Measurements from ENCODE around the gene VAMP7.
"Not testable (repeated sequence)": the region's sequence is repeated elsewhere in the genome, so short reads cannot be mapped to it uniquely, and the experiment has no call there.

VAMP7 gene

GRCh38 chrX:155983326-155983725 is 102.2 kb downstream of the VAMP7 start:
- Histone ChIP-seq H3K27ac (replicated peaks) (no peak overlapping the region), H3K27me3 (ENCODE audit: insufficient read depth, poor library complexity, severe bottlenecking) (no peaks in the 10 kb centered on the region), H3K4me3 (replicated peaks; ENCODE audit: insufficient read depth, low read length) (no peak overlapping the region)
- DNase-seq (ENCODE audit: low read depth in 1 of 2, low spot score in 1 of 2) = no peak
- TF ChIP-seq GABPA (IDR thresholded peaks at IDR 0.05; ENCODE audit: low read depth) = no peak

- Histone ChIP-seq H3K4me3 (replicated peaks; ENCODE audit: insufficient read depth, low read length) (no peak overlapping the region), H3K27ac (replicated peaks) (no peak overlapping the region), H3K27me3 (ENCODE audit: insufficient read depth, poor library complexity, severe bottlenecking) (no peaks in the 10 kb centered on the region)
- DNase-seq (ENCODE audit: low read depth in 1 of 2, low spot score in 1 of 2) = no peak
- TF ChIP-seq POLR2AphosphoS5 (IDR thresholded peaks at IDR 0.05; ENCODE audit: low read depth) (no peak), REST (IDR thresholded peaks at IDR 0.05; ENCODE audit: insufficient replicate concordance, low read depth) (no peak), SPI1 (IDR thresholded peaks at IDR 0.05; ENCODE audit: borderline replicate concordance, low read depth) (no peak), CTCF (IDR thresholded peaks at IDR 0.05; ENCODE audit: insufficient read depth, low read length) (no peak), GABPA (IDR thresholded peaks at IDR 0.05; ENCODE audit: low read depth) (no peak)
Measured at GRCh38 chrX:155985208-155985607, 104.1 kb downstream of the VAMP7 start.

GRCh38 chrX:155986995-155987394 is 105.8 kb downstream of the VAMP7 start:
- not testable (repeated sequence) for DNase-seq (ENCODE audit: low read depth in 1 of 2, low spot score in 1 of 2); H3K27ac ChIP-seq (replicated peaks)

GRCh38 chrX:155988859-155989258 is 107.7 kb downstream of the VAMP7 start:
- Histone ChIP-seq H3K4me3 (replicated peaks; ENCODE audit: insufficient read depth, low read length) (no peak overlapping the region), H3K27me3 (ENCODE audit: insufficient read depth, poor library complexity, severe bottlenecking) (no peaks in the 10 kb centered on the region), H3K27ac (replicated peaks) (no peak overlapping the region)
- TF ChIP-seq SPI1 (IDR thresholded peaks at IDR 0.05; ENCODE audit: borderline replicate concordance, low read depth) (no peak), POLR2AphosphoS5 (IDR thresholded peaks at IDR 0.05; ENCODE audit: low read depth) (no peak), CTCF (IDR thresholded peaks at IDR 0.05; ENCODE audit: insufficient read depth, low read length) (no peak), GABPA (IDR thresholded peaks at IDR 0.05; ENCODE audit: low read depth) (no peak), REST (IDR thresholded peaks at IDR 0.05; ENCODE audit: insufficient replicate concordance, low read depth) (no peak)
- DNase-seq (ENCODE audit: low read depth in 1 of 2, low spot score in 1 of 2) = no peak

More at GRCh38 chrX:155986995-155987394, 105.8 kb downstream of the VAMP7 start:
- not testable (repeated sequence) for H3K27me3 ChIP-seq (ENCODE audit: insufficient read depth, poor library complexity, severe bottlenecking); H3K4me3 ChIP-seq (replicated peaks; ENCODE audit: insufficient read depth, low read length)

Measured in HL-60 (cell line).